ENCODE data around the gene TMEM125.

TMEM125 gene

GRCh38 chr1:43304314-43304681, 34.5 kb downstream of the TMEM125 start:
- Histone ChIP-seq H3K27me3 (ENCODE audit: insufficient read depth, low read length) (peaks cover 7% of the 10 kb centered on the region; the same call in 1 of the 2 replicates), H3K27ac (ENCODE audit: low read depth, low read length, poor library complexity, severe bottlenecking) (no peak overlapping the region), H3F3A (ENCODE audit: insufficient read depth, low read length) (no peaks in the 10 kb centered on the region), H3K4me1 (ENCODE audit: insufficient read depth, low read length, severe bottlenecking) (no peaks in the 10 kb centered on the region), H3K9me3 (ENCODE audit: low read length) (no peaks in the 10 kb centered on the region), H3K79me2 (ENCODE audit: insufficient read depth, low read length) (no peaks in the 10 kb centered on the region), H3K4me3 (ENCODE audit: low read depth, low read length, poor library complexity, severe bottlenecking) (no peak overlapping the region), H2AFZ (ENCODE audit: low read length) (no peak overlapping the region), H3K36me3 (ENCODE audit: insufficient read depth, low read length) (no peaks in the 10 kb centered on the region), H3K4me2 (ENCODE audit: low read length) (no peak overlapping the region), H4K20me1 (ENCODE audit: insufficient read depth, low read length) (no peaks in the 10 kb centered on the region), H3K9me2 (ENCODE audit: low read depth, low read length) (no peaks in the 10 kb centered on the region), H3K9ac (ENCODE audit: low read length) (no peak overlapping the region)
- TF ChIP-seq, protein P1, sequence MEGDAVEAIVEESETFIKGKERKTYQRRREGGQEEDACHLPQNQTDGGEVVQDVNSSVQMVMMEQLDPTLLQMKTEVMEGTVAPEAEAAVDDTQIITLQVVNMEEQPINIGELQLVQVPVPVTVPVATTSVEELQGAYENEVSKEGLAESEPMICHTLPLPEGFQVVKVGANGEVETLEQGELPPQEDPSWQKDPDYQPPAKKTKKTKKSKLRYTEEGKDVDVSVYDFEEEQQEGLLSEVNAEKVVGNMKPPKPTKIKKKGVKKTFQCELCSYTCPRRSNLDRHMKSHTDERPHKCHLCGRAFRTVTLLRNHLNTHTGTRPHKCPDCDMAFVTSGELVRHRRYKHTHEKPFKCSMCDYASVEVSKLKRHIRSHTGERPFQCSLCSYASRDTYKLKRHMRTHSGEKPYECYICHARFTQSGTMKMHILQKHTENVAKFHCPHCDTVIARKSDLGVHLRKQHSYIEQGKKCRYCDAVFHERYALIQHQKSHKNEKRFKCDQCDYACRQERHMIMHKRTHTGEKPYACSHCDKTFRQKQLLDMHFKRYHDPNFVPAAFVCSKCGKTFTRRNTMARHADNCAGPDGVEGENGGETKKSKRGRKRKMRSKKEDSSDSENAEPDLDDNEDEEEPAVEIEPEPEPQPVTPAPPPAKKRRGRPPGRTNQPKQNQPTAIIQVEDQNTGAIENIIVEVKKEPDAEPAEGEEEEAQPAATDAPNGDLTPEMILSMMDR (IDR thresholded peaks at IDR 0.05; ENCODE audit: low read length) = no peak
- TF ChIP-seq EZH2 (IDR thresholded peaks at IDR 0.05; ENCODE audit: borderline replicate concordance, low read length) = no peak

DNA sequence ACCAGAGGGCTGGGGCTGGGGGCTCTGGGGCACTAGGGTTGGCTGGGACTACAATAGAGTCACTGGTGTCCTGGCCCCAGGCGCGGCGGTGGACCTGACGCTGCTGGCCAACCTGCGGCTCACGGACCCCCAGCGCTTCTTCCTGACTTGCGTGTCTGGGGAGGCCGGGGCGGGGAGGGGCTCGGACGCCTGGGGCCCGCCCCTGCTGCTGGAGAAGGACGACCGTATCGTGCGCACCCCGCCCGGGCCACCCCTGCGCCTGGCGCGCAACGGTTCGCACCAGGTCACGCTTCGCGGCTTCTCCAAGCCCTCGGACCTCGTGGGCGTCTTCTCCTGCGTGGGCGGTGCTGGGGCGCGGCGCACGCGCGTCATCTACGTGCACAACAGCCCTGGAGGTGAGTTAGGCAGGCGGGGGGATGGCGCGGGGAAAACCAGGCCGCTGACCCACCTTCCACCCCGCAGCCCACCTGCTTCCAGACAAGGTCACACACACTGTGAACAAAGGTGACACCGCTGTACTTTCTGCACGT, 35.1 kb downstream of the TMEM125 start:
- H3K9me2 ChIP-seq (ENCODE audit: low read depth, low read length) = no peaks in the 10 kb centered on the region
- no peak overlapping the region for H3K4me2 ChIP-seq (ENCODE audit: low read length)
- H3K27ac ChIP-seq (ENCODE audit: low read depth, low read length, poor library complexity, severe bottlenecking) = no peak overlapping the region
- H3K79me2 ChIP-seq (ENCODE audit: insufficient read depth, low read length) = no peaks in the 10 kb centered on the region
- no peaks in the 10 kb centered on the region for H3K36me3 ChIP-seq (ENCODE audit: insufficient read depth, low read length)
- H4K20me1 ChIP-seq (ENCODE audit: insufficient read depth, low read length) = no peaks in the 10 kb centered on the region
- TF ChIP-seq, protein P1 (IDR thresholded peaks at IDR 0.05; ENCODE audit: low read length) = no peak
- TF ChIP-seq EZH2 (IDR thresholded peaks at IDR 0.05; ENCODE audit: borderline replicate concordance, low read length) = no peak
- no peak overlapping the region for H3K4me3 ChIP-seq (ENCODE audit: low read depth, low read length, poor library complexity, severe bottlenecking)
- no peaks in the 10 kb centered on the region for H3K4me1 ChIP-seq (ENCODE audit: insufficient read depth, low read length, severe bottlenecking)
- peaks cover 7% of the 10 kb centered on the region; the same call in 1 of the 2 replicates for H3K27me3 ChIP-seq (ENCODE audit: insufficient read depth, low read length)
- H3K9ac ChIP-seq (ENCODE audit: low read length) = no peak overlapping the region
- H2AFZ ChIP-seq (ENCODE audit: low read length) = no peak overlapping the region
- H3K9me3 ChIP-seq (ENCODE audit: low read length) = no peaks in the 10 kb centered on the region
- no peaks in the 10 kb centered on the region for H3F3A ChIP-seq (ENCODE audit: insufficient read depth, low read length)

DNA sequence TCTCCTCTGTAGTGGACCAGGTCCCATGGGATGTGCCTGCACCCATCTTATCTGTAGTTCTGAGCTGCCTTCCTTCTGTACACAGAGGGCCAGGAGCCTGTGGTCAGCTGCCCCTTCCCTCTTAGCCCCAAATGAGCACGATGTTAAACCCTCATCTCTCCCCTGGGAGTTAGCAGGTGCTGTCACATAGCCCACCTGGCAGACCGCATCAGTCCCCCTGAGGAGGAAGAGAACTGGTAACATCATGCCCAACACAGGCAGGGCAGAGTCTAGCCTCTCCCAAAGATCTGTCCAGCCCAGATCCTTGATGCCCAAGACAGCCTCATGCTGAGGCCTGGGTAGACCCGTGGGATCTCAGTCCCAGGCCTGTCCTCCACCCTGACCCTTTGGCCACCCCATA, 35.7 kb downstream of the TMEM125 start:
- TF ChIP-seq EZH2 (IDR thresholded peaks at IDR 0.05; ENCODE audit: borderline replicate concordance, low read length) = no peak
- Histone ChIP-seq H3F3A (ENCODE audit: insufficient read depth, low read length) (no peaks in the 10 kb centered on the region), H3K4me3 (ENCODE audit: low read depth, low read length, poor library complexity, severe bottlenecking) (no peak overlapping the region), H3K27me3 (ENCODE audit: insufficient read depth, low read length) (peaks cover 5% of the 10 kb centered on the region; the same call in 1 of the 2 replicates), H3K4me1 (ENCODE audit: insufficient read depth, low read length, severe bottlenecking) (no peaks in the 10 kb centered on the region), H3K27ac (ENCODE audit: low read depth, low read length, poor library complexity, severe bottlenecking) (no peak overlapping the region), H4K20me1 (ENCODE audit: insufficient read depth, low read length) (no peaks in the 10 kb centered on the region), H3K4me2 (ENCODE audit: low read length) (no peak overlapping the region), H3K36me3 (ENCODE audit: insufficient read depth, low read length) (no peaks in the 10 kb centered on the region), H2AFZ (ENCODE audit: low read length) (no peak overlapping the region), H3K9me3 (ENCODE audit: low read length) (no peaks in the 10 kb centered on the region), H3K9ac (ENCODE audit: low read length) (no peak overlapping the region), H3K9me2 (ENCODE audit: low read depth, low read length) (no peaks in the 10 kb centered on the region), H3K79me2 (ENCODE audit: insufficient read depth, low read length) (no peaks in the 10 kb centered on the region)

Data from OCI-LY1 (cell line).